Endothelial cell (in vitro differentiated cells): ENCODE results near the gene DCUN1D2. TPM values are rescaled to one million over a fixed set of nuclear protein-coding genes. Genes with fewer than 3 reads are reported as not detected.

ENCODE experiments used
- DNase-seq: peaks from one replicate; pipeline ENCODE4 v3.0.0; 2021; ENCODE audit warnings: low spot score
- H3K27ac Mint-ChIP-seq: one replicate; pipeline ENCODE4 v1.8.0; 2021; ENCODE audit warnings: mixed read lengths, inconsistent platforms; ENCODE audit not compliant: unreplicated experiment
- H3K27me3 Mint-ChIP-seq: one replicate; pipeline ENCODE4 v1.8.0; 2021; ENCODE audit warnings: mild to moderate bottlenecking, moderate library complexity, mixed read lengths, inconsistent platforms; ENCODE audit not compliant: unreplicated experiment
- H3K36me3 Mint-ChIP-seq: one replicate; pipeline ENCODE4 v1.8.0; 2021; ENCODE audit warnings: mild to moderate bottlenecking, low read depth, mixed read lengths, inconsistent platforms; ENCODE audit not compliant: unreplicated experiment
- H3K4me1 Mint-ChIP-seq: one replicate; pipeline ENCODE4 v1.8.0; 2021; ENCODE audit warnings: mild to moderate bottlenecking, mixed read lengths, inconsistent platforms; ENCODE audit not compliant: unreplicated experiment
- H3K4me3 Mint-ChIP-seq: one replicate; pipeline ENCODE4 v1.8.0; 2021; ENCODE audit warnings: mild to moderate bottlenecking, mixed read lengths, inconsistent platforms; ENCODE audit not compliant: unreplicated experiment
- H3K9me3 Mint-ChIP-seq: one replicate; pipeline ENCODE4 v1.8.0; 2021; ENCODE audit warnings: mixed read lengths, inconsistent platforms; ENCODE audit not compliant: unreplicated experiment
- total RNA-seq: library from RNA; stranded (reverse); fragmentation: NEBNext Ultra II Directional; extraction: Animal tissue kit (Norgen Biotek cat#: 25700); gene quantifications from one replicate; pipeline ENCODE4 v1.2.1, GENCODE V29; 2021; ENCODE audit not compliant: unreplicated experiment
- TF ChIP-seq, protein P1 (sequence below): fragments of 200-600 bp; sonication (generic); IDR thresholded peaks from one replicate; pipeline ENCODE4 v1.5.0; 2021; ENCODE audit warnings: antibody characterized with exemption; ENCODE audit not compliant: unreplicated experiment

Gene DCUN1D2
- total RNA-seq, 1 donor from 2014 or later = 23.9 TPM

DNA sequence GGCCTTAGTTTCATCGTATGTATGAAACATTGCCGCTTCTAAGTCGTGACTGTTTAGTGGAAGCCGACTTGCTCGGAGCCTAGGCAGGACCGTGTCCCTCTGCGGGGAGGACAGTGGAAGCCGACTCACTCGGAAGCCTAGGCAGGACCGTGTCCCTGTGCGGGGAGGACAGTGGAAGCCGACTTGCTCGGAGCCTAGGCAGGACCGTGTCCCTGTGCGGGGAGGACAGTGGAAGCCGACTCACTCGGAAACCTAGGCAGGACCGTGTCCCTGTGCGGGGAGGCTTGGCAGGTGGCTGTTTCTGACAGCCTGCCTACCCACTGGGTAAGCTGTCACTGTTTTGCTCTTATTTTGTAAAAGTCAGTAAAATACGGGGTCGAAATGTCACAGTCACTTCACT lies 20.4 kb upstream of the DCUN1D2 start:
- no peak overlapping the region for H3K27ac Mint-ChIP-seq
- TF ChIP-seq, protein P1, sequence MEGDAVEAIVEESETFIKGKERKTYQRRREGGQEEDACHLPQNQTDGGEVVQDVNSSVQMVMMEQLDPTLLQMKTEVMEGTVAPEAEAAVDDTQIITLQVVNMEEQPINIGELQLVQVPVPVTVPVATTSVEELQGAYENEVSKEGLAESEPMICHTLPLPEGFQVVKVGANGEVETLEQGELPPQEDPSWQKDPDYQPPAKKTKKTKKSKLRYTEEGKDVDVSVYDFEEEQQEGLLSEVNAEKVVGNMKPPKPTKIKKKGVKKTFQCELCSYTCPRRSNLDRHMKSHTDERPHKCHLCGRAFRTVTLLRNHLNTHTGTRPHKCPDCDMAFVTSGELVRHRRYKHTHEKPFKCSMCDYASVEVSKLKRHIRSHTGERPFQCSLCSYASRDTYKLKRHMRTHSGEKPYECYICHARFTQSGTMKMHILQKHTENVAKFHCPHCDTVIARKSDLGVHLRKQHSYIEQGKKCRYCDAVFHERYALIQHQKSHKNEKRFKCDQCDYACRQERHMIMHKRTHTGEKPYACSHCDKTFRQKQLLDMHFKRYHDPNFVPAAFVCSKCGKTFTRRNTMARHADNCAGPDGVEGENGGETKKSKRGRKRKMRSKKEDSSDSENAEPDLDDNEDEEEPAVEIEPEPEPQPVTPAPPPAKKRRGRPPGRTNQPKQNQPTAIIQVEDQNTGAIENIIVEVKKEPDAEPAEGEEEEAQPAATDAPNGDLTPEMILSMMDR = no peak
- H3K27me3 Mint-ChIP-seq = peaks cover 3% of the 10 kb centered on the region
- H3K9me3 Mint-ChIP-seq = no peaks in the 10 kb centered on the region
- no peak overlapping the region for H3K4me3 Mint-ChIP-seq
- no peak for DNase-seq
- no peaks in the 10 kb centered on the region for H3K4me1 Mint-ChIP-seq
- H3K36me3 Mint-ChIP-seq = peaks cover 37% of the 10 kb centered on the region

DNA sequence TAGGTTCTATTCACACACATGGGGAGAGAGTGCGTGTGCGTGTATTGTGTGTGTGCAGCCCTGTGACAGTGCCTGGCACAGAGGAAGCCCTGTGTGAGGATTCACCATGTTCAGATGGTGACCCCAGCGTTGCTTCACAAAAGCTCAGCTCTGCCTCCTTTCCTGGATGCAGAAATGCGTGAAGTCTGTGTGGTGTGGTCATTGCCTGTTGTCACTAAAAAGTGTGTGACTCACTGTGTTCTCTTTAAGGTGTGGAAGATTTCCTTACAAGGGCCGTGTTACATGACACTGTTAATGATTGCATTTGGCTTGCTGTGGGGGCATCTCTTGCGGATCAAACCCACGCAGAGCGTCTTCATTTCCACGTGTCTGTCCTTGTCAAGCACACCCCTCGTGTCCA lies 19.5 kb upstream of the DCUN1D2 start:
- TF ChIP-seq, protein P1 = no peak
- Mint-ChIP-seq H3K4me1 (no peaks in the 10 kb centered on the region), H3K9me3 (no peaks in the 10 kb centered on the region), H3K4me3 (no peak overlapping the region), H3K27ac (no peak overlapping the region), H3K36me3 (peaks cover 36% of the 10 kb centered on the region), H3K27me3 (peaks cover 3% of the 10 kb centered on the region)
- DNase-seq = no peak

DNA sequence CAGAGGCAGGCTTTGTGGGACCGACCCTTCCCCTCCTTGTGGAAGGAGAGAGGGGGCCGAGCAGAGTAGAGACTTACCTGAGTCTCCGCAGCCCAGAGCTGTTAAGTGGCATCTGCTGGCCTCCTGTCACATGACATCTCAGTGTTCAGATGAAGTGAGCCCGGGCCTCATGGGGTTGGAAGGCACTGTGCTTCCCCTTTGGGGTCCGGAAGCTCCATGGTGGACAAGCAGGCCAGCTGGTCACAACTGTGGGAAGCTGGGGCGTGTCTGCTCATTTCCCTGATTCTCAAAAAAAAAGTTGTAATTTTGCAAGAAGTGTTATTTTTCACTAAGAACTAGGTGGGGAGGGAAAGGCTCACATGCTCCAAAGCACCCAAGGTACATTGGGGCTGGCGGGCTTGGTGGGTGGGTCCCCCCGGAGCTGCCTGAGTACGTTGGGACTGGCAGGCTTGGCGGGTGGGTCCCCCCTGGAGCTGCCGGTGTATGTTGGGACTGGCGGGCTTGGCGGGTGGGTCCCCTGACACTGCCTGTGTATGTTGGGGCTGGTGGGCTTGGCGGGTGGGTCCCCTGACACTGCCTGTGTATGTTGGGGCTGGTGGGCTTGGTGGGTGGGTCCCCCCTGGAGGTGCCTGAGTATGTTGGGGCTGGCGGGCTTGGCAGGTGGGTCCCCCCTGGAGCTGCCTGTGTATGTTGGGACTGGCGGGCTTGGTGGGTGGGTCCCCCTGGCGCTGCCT lies 18.2 kb upstream of the DCUN1D2 start:
- no peak overlapping the region for H3K4me3 Mint-ChIP-seq
- DNase-seq = no peak
- H3K36me3 Mint-ChIP-seq = peaks cover 38% of the 10 kb centered on the region
- H3K27ac Mint-ChIP-seq = no peak overlapping the region
- no peaks in the 10 kb centered on the region for H3K9me3 Mint-ChIP-seq
- no peaks in the 10 kb centered on the region for H3K4me1 Mint-ChIP-seq
- peaks cover 3% of the 10 kb centered on the region for H3K27me3 Mint-ChIP-seq
- TF ChIP-seq, protein P1 = no peak

DNA sequence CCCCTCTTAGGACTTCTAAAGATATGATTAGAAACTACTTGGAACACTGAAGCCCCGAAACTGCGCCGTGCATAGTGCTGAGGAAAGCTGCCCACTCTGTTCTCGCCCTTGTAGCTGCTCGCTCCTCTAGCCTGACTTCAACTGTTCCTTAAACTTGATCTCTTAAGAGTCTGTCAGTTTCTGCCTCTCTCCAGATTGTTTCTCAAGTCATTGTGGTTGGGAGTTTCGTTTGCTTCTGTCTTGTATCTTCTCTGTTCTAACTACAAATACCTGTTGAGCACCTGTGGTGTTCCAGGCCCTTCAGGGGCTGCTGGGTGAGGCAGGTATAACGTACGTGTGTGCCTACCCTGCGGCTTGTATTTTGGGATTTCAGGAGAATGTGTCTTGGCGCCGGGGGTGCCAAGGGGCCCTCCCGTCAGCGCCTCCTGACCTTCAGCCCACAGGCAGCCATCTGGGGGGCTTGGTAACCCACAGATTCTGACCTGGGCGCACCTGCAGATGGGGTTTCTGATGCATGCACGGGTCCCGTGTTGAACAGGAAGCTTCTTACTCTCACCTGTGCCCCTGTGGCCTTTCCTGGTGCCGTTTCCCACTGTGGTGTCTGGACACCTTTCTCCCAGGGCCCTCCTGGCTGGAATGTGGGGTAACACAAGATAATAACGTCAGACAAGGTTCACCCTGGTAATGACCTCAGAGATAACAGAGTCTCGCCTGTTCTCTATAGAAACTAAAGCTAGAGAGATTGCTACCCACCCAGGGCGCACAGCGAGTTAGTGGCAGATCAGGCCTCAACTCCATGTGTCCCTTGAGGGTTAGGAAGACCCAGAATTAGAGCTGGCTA lies 17.2 kb upstream of the DCUN1D2 start:
- no peak for DNase-seq
- TF ChIP-seq, protein P1 = no peak
- H3K4me3 Mint-ChIP-seq = peak overlapping the region; percentile 42
- peaks cover 44% of the 10 kb centered on the region for H3K36me3 Mint-ChIP-seq
- no peaks in the 10 kb centered on the region for H3K9me3 Mint-ChIP-seq
- H3K27ac Mint-ChIP-seq = peak overlapping the region; percentile 72
- no peaks in the 10 kb centered on the region for H3K4me1 Mint-ChIP-seq
- peaks cover 3% of the 10 kb centered on the region for H3K27me3 Mint-ChIP-seq

DNA sequence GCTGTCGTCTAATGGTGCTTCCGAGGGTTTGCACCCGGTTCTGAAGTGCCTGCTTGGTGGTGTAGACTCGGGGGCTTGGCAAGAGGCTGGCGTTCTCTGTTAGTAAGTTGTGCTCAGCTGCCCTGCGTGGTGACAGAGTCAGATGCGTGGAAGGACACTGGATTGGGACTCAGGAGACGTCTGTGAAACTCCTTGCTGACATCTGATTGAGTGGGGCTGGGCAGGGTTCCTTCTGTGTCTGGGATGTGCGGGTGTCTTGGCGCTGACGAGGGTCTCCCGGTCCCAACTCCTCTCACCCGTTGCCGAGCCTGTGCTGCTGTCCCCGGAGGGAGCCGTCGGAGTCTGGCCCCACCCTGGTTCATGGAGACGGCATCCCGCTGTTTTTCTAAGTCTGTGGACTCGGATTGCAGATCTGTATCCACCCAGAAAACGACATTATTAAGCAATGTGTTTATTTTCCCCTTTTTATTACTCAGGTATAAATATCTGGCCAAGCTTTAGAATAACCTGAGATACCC lies 16.4 kb upstream of the DCUN1D2 start:
- Mint-ChIP-seq H3K4me3 (no peak overlapping the region), H3K36me3 (peaks cover 37% of the 10 kb centered on the region), H3K9me3 (no peaks in the 10 kb centered on the region), H3K27me3 (peaks cover 3% of the 10 kb centered on the region), H3K27ac (no peak overlapping the region), H3K4me1 (no peaks in the 10 kb centered on the region)
- TF ChIP-seq, protein P1 = no peak
- DNase-seq = no peak
